GM18868 (cell line): Measurements from ENCODE around the gene TSC22D4.
"Not testable (repeated sequence)": the region's sequence is repeated elsewhere in the genome, so short reads cannot be mapped to it uniquely, and the experiment has no call there.

ENCODE experiments used
- ATAC-seq: cut with Tn5 transposase; IDR thresholded peaks from one replicate; pipeline ENCODE4 v1.9.1; 2021; ENCODE audit warnings: mild to moderate bottlenecking, moderate library complexity; ENCODE audit not compliant: unreplicated experiment

TSC22D4 gene

DNA sequence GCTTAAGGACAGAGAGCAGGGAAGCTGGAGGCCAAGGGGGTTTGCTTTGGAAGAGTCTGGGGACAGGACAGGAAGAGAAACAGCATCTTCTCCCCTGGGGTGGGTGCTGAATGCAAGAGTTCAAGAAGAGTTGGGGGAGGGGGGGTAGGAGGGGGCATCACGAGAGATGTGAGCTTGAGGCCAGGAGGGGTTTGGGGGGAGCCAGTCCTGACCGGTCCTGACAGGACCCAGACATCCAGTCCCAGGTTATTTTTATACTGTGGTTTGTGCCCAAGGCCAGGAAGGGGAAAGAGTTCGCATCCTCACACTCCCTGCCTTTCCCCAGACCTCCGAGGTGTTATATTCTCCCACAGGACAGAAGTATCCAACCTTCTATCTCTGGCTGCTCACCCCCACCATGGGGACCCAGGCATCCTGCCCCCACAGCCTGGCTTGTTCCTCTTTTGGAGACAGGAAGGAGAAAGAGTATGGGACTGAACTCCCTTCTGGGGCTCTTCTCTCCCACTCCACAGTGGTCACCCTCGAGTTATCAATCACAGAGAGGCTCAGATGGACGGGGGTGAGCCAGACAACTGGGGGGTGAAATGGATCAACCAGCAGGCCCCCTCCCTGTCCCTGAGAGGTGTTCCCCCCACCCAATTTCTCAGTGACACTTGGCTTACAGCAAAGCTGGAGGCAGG is 2.8 kb downstream of the TSC22D4 start:
- ATAC-seq: no peak

DNA sequence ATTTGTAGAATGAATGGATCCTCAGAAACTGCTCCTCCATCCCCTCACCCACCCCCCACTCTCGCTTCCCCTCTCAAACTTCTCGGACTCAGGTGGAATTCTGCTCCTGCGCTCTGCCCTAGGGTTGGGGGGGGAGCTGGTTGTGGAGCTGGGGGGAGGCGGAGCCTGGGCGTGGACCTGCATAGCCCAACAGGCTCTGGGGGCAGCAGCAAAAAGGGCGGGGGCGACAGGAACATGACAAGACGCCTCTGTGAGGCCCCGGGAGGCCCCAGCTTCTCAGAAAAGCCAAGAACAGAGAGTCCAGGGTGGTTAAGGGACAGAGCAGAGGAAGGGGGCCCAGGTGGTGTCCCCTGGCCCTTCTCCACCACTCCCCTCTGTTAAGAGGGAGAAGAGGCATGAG is 3.5 kb downstream of the TSC22D4 start:
- no peak for ATAC-seq

DNA sequence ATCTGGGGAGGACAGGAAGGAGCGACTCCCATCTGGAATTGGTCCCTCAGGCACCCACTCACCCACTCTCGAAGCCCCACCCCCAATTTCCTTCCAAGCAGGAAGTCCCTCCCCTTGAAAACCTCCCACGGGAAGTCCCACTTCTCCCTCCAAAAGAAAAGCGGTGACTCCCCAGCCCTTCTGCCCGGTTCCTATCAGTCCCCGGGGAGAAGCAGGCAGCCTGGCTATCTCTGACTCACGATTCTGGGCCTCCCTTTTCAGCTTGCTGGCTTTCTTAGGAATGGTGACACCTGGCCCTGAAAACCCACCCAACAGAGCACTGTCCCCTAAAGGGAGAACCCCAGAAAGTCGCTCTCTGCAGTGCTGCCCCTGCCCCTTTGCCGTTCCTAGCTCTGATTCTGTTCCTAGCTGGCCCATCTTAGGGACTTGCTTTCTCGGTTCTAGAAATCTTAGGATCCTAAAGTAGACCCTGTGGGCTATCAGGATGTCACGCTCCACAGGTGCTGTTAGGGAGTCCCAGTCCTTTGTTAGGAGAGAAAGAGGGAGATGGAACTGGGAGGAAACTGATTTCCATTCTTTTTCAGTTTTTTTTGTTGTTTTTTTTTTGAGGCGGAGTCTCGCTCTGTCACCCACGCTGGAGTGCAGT is 6.0 kb downstream of the TSC22D4 start:
- no peak for ATAC-seq

DNA sequence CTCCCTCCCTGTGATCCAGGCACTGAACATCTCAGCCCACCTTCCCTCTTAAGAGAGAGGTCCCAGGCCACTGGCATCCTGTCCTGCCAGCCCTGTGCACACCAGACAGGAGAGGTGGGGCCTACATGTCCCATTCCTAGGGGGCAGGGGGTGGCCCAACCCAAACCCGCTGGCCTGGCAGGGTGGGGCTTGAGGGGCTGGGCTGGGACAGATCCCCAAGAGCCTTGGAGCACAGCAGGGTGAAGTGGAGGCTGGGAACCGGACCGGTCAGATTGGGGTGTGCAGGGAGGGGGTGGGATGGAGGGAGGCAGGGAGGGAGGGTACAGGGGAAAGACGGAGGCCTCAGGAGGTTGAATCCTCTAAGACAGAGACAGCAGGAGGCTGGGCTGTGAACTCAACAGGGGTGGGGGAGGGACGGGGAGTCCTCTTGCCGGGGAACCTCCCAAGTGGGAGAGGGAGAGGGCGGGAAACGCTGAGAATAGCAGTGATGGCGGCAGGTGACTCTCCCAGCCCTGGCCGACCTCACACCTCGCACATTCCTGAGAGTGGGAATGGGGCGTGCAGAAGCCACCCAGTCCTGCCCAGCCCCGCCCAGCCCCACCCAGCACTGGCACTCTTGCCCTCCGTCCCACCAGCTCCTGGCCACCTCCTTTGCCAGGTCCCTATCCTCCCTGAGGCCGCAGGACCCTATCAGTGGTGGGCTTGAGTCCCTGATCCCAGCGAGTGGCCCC is 6.7 kb downstream of the TSC22D4 start:
- no peak for ATAC-seq

DNA sequence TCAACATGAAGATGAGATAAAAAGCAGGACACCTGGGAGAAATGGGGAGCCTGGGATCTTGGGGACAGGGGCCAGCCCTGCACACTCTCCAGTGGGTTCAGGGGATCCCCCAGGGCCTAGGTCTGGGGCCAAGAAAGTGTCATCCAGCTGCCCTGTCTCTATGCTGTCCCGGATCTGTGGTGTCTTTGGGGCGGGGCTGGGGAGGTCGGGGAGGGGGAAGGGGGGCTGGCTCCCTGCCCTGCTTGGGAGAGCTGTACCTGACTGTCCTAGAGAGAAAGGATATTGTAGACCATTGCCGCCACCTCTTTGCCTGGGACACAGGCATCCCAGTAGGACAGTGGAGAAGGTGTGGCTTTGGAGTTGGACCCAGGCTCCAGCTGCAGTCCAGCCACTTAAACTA is 8.0 kb downstream of the TSC22D4 start:
- ATAC-seq: no peak

DNA sequence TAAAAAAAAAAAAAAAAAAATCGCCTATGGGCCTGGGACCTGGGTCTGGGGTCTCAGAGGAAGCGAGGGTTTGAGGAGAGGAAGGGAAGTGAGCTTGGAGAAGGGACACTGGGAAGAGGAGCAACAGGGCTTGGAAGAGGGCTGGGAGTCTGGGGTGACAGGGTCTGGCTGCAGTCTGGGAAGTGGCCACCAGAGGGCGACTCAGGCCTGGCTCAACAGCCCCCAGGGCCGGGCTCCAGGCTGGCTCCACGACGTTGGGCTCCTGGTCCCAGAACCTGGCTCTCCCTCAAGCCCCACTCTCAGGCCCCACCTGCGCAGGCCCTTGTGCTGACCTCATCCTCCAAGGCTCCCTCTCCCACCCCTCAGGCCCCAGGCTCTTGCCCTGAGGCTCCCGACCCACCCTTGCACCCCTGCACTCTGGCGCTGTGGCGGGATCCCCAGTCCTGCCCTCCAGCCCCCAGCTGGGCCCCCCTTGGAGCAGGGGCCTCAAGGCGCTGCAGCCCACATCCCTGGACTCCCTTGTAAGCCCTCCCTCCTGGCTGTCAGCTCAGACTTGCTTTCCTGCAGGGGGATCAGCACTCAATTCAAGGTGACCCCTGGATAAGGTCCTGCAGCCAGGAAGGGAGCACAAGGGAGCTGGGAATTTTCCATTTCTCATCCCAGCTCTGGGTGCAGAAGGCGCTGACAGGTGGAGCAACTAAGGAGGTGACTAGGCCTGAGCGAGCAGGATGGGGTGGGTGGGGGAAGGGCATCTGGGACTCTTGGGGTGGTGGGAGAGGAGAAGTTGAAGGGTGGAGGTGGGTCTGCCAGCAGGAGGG is 9.6 kb downstream of the TSC22D4 start:
- ATAC-seq: no peak

DNA sequence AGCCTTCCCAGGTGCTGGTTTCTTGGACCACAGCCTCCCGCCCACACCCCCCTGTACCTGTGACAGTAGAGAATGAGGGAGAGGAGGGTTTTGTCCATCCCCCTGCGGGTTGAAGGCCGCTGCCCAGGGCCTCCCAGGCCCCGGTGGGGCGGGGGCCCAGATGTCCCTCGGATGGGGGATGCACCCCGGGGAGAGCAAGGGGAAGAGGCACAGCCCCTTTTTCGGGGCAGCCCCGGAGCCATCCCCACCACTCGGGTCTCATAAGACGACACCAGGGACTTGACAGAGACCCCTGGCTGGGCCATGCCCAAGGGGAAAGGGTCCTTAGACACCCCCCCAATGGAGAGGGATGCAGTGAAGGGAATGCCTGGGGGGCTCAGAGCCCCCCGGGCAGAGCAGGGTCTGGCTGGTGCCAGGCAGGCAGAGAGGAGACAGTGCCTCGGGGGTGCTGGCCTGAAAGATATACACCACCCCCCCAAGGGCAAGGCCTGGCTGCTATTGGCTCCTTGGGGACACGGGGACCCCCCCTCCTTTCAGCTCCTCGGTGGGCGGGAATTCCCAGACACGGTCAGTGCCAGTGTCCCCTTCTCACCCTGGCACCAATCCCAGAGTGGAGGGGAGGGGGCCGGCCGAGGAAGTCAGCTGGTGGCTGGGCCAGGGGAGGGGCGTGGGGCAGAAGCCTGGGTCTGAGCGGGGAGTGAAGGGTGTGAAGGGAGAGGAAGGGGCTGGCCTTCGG is 11.2 kb downstream of the TSC22D4 start:
- no peak for ATAC-seq

DNA sequence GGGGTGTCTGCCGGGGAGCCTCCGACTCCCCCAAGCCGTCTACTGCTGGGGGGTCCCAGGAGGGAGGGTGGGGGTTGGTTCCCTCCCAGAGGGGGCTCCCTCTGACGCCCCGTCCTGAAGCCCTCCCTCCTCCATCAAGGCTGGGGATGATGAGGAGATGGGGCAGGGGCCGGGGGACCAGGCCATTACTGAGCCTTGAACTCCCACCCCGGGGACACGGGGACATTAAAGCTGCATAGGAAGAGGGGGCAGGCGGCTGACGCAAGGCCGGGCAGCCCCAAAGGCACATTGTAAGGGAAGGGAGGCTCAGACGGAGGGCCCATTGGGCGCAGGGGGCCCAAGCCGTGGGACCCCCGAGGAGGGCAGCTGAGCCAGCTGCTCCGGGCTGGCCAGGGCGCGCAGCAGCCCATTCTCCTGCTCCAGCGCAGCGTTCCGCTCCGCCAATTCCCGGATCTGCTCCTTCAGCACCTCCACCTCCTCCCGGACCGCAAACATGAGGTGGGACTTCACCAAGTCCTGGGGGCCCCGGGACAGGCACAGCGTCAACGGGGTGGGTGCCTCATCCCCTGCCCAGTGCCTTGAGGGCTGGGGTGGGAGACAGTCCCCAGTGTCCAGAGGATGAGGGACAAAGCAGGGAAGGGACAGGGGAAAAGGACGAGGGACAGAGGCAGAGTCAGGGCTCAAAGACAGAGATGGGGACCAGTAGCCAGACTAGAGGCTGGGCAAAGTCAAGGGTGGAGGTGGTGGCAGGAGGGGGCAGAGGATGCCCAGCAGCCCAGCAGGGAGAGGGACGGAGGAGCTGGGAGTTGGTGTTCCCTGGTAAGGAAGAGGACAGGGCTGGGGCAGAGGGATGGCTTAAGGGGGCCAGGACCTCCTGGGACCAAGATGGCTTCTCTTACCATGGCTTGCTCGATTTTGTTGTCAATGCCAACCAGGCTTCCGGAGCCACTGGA is 12.1 kb downstream of the TSC22D4 start:
- ATAC-seq: no peak

DNA sequence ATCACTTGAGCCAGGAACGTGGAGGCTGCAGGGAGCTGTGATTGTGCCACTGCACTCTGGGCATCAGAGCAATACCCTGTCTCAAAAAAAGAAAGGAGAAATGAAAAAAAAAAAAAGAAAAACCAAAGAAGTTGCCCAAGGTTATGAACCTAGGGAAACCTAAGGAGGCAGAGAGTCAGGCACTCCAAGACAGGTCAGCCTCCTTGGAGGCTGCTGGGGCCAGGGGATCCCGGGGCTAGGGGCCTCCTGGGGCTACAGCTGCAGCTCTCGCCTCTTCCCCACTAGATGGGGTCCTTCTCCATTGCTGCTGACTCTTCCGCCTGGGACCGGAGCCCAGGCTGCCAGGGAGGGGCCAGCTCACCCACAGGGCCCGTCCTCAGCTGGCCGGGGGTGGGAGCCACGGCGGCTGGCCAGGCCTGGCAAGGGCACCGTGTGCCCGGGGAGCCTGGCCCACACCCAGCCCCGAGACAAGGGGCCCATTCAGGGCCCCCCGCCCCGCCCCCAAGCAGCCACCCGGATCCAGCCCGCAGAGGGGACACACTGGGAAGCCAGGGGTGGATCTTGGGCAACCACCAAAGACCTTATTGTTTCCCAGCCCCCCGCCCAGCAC is 13.2 kb downstream of the TSC22D4 start:
- no peak for ATAC-seq

DNA sequence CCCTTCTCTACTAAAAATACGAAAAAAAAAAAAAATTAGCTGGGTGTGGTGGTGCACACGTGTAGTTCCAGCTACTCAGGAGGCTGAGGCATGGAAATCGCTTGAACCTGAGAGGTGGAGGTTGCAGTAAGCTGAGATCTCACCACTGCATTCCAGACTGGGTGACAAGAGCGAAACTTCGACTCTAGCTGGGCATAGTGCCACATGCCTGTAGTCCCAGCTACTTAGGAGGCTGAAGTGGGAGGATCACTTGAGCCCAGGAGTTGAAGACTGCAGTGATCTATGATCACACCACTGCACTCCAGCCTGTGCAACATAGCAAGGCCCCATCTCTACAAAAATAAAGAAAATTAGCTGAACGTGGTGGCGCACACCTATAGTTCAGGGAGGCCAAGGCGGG is 13.7 kb downstream of the TSC22D4 start:
- ATAC-seq: no peak

DNA sequence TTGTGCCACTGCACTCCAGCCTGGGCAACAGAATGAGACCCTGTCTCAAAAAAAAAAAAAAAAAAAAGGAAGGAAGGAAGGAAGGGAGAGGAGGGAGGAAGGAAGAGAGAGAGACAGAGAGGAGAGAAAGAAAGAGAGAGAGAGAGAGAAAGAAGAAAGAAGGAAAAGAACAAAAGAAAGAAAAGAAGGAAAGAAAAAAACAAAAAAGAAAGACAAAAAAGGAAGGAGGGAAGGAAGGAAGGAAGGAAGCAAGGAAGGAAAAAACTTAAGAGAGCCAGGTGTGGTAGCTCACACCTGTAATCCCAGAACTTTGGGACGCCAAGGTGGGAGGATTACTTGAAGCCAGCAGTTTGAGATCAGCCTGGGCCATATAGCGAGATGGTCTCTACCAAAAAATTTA is 14.2 kb downstream of the TSC22D4 start:
- no peak for ATAC-seq

DNA sequence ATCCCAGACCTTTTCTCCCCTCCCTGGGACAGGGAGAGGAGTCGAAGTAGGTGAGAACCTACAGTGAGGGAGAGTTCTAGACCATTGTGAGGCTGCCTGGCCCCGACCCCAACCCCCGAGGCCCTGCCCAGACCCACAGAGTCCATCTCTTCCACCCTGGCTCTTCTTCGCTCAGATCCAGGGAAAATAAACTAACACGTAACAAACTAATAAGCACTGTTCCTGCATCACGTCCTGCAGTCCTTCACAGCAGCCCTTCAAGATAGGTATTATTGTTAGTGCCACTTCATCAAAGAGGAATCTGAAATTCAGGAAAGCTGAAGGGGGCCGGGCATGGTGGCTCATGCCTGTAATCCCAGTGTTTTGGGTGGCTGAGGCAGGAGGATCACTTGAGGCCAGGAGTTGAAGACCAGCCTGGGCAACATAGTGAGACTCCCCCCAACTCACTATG is 14.8 kb downstream of the TSC22D4 start, which contains the start of gene SPACDR:
SPACDR (minus strand) TSS at position 51 of the 451 bp plus-strand sequence. CDS start 235 bp downstream, outside the sequence.
- ATAC-seq: no peak

DNA sequence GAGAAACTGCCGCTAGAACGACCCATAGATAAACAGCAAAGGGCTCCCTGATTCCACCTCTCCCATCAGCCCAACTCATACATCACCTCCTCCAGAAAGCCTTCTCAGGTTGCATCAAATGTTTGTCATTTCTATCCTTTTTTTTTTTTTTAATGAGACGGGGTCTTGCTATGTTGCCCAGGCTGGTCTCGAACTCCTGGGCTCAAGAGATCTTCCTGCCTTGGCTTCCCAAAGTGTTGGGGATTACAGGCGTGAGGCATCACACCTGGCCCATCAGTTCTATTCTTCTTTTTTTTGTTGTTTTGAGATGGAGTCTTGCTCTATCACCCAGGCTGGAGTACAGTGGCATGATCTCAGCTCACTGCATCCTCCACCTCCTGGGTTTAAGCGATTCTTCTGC is 22.0 kb downstream of the TSC22D4 start:
- ATAC-seq: no peak

DNA sequence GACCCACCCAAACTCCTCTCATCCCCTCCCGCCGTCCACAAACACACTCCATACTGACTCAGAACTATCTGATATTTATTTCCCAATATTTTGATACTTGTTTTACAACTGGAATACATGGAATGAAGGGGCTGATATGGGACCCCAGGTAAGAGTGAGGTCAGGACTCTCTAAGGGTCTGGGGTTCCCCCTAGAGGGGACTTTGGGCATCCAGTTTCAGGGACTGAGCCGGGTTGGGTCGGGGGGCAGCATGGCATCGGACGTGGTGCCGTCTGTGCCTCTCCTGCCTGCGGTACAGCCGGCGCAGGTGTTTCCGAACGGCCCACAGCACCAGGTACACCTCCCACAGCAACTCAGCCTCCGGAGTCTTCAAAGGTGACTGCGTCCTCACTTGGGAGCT is 22.5 kb downstream of the TSC22D4 start:
- ATAC-seq: no peak

DNA sequence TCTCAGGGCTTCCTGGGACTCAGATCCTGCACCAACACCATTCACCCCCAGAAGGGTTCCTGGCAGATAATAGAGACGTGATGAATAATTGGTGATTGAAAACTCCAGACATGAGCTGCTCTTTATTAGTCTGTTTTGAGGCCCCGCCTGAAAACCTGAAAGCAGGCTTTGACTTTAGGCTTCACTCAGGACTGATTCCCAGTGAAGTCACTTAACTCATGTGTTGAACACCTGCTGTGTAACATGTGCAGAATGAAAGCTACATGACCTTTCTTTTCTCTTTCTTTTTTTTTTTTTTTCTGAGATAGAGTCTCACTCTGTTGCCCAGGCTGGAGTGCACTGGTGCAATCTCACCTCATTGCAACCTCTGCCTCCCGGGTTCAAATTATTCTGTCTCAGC is 23.8 kb downstream of the TSC22D4 start:
- ATAC-seq: no peak

DNA sequence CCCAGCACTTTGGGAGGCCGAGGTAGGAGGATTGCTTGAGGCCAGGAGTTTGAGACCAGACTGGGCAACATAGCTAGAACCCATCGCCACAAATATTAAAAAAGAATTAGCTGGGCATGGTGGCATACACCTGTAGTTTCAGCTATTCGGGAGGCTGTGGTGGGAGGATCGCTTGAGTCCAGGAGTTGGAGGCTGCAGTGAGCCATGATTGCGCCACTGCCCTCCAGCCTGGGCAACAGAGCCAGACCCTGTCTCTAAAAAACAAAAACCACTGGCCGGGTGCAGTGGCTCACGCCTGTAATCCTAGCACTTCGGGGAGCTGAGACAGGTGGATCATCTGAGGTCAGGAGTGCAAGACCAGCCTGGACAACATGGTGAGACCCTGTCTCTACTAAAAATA is 25.2 kb downstream of the TSC22D4 start:
- ATAC-seq: not testable (repeated sequence)

DNA sequence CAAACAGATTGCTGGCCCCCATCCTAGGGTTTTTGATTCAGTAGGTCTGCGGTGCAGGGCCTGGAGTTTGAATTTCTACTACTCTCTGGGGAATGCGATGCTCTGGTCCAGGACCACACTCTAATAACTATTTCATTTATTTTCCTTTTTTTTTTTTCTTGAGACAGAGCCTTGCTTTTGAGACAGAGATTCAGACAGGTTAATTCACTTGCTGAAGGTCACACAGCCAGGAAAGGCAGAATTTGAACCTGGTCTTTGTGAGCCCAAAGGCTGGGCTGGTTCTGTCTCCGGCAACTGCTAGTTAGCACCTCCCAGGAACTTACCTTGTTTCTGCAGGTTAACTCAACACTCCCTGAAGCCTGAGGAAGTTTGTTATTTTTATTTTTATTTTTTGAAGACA is 26.5 kb downstream of the TSC22D4 start:
- ATAC-seq: no peak

DNA sequence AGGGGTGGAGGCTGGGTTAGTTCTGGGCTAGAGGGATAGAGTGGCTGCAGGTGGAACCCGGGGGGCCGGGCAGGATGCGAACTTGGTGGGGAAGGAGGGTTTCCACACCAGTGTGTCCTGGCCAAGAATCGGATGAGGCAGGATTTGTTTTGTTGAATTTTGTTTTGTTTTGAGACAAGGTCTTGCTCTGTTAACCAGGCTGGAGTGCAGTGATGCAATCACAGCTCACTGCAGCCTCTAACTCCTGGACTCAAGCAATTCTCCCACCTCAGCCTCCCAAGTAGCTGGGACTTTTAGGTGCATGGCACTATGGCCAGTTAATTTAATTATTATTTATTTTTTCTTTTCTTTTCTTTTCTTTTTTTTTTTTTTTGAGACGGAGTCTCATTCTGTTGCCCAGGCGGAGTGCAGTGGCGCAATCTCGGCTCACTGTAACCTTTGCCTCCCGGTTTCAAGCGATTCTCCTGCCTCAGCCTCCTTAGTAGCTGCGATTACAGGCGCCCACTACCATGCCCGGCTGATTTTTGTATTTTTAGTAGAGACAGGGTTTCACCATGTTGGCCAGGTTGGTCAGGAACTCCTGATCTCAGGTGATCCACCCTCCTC is 29.7 kb downstream of the TSC22D4 start:
- ATAC-seq: no peak
